ENCODE measurements around the gene IL36RN. TPM values are rescaled to one million over a fixed set of nuclear protein-coding genes. Genes with fewer than 3 reads are reported as not detected.

IL36RN gene
- total RNA-seq = 1 to 10 TPM in 2 of 3 donors, under 1 TPM in 1; 0.61 to 3.9 (median 1.6) TPM

GRCh38 chr2:113058998-113059960 is at the start of gene IL36RN:
Gene IL36RN (plus strand): TSS chr2:113059198. CDS start chr2:113059439, 241 bp downstream.
- DNase-seq (no peak), ATAC-seq (no peak)
- H3K36me3 Mint-ChIP-seq (ENCODE audit: insufficient read depth) = no peaks in the 10 kb centered on the region
- H3K4me1 Mint-ChIP-seq (ENCODE audit: low read depth) = peaks cover 4% of the 10 kb centered on the region
- H3K27me3 Mint-ChIP-seq (ENCODE audit: low read depth) = peaks cover 6% of the 10 kb centered on the region
- peaks cover 12% of the 10 kb centered on the region for H3K9me3 Mint-ChIP-seq
- H3K4me3 Mint-ChIP-seq = peak within 1 kb of the TSS; percentile 57

GRCh38 chr2:113009622-113010021 is 49.4 kb upstream of the IL36RN start:
- DNase-seq = no peak
- Mint-ChIP-seq H3K4me3 (no peak overlapping the region), H3K27me3 (ENCODE audit: low read depth) (peaks cover 1% of the 10 kb centered on the region), H3K9me3 (no peaks in the 10 kb centered on the region), H3K4me1 (ENCODE audit: low read depth) (no peaks in the 10 kb centered on the region), H3K36me3 (ENCODE audit: insufficient read depth) (no peaks in the 10 kb centered on the region)
- no peak for ATAC-seq

GRCh38 chr2:113010088-113010487 is 48.9 kb upstream of the IL36RN start:
- H3K4me3 Mint-ChIP-seq = no peak overlapping the region
- no peak for DNase-seq
- H3K36me3 Mint-ChIP-seq (ENCODE audit: insufficient read depth) = no peaks in the 10 kb centered on the region
- ATAC-seq = no peak
- H3K9me3 Mint-ChIP-seq = no peaks in the 10 kb centered on the region
- H3K27me3 Mint-ChIP-seq (ENCODE audit: low read depth) = peaks cover 1% of the 10 kb centered on the region
- no peaks in the 10 kb centered on the region for H3K4me1 Mint-ChIP-seq (ENCODE audit: low read depth)

- Mint-ChIP-seq H3K36me3 (ENCODE audit: insufficient read depth) (no peaks in the 10 kb centered on the region), H3K9me3 (no peaks in the 10 kb centered on the region), H3K4me3 (no peak overlapping the region), H3K27me3 (ENCODE audit: low read depth) (peaks cover 1% of the 10 kb centered on the region), H3K4me1 (ENCODE audit: low read depth) (peaks cover 2% of the 10 kb centered on the region)
- no peak for ATAC-seq
- DNase-seq = no peak
Observed at GRCh38 chr2:113011108-113011507, 47.9 kb upstream of the IL36RN start.

- Mint-ChIP-seq H3K4me1 (ENCODE audit: low read depth) (peaks cover 3% of the 10 kb centered on the region), H3K36me3 (ENCODE audit: insufficient read depth) (no peaks in the 10 kb centered on the region), H3K4me3 (no peak overlapping the region), H3K27me3 (ENCODE audit: low read depth) (peaks cover 10% of the 10 kb centered on the region), H3K9me3 (peaks cover 4% of the 10 kb centered on the region)
- ATAC-seq = no peak
- no peak for DNase-seq
Observed at GRCh38 chr2:113012436-113013335, 46.3 kb upstream of the IL36RN start.

- DNase-seq (no peak), ATAC-seq (no peak)
- H3K9me3 Mint-ChIP-seq = peaks cover 5% of the 10 kb centered on the region
- no peaks in the 10 kb centered on the region for H3K36me3 Mint-ChIP-seq (ENCODE audit: insufficient read depth)
- H3K27me3 Mint-ChIP-seq (ENCODE audit: low read depth) = peaks cover 12% of the 10 kb centered on the region
- H3K4me3 Mint-ChIP-seq = no peak overlapping the region
- peaks cover 3% of the 10 kb centered on the region for H3K4me1 Mint-ChIP-seq (ENCODE audit: low read depth)
Observed at GRCh38 chr2:113013336-113013661, 45.7 kb upstream of the IL36RN start.

- DNase-seq (no peak), ATAC-seq (no peak)
- peaks cover 3% of the 10 kb centered on the region for H3K4me1 Mint-ChIP-seq (ENCODE audit: low read depth)
- H3K36me3 Mint-ChIP-seq (ENCODE audit: insufficient read depth) = no peaks in the 10 kb centered on the region
- no peak overlapping the region for H3K4me3 Mint-ChIP-seq
- H3K9me3 Mint-ChIP-seq = peaks cover 12% of the 10 kb centered on the region
- peaks cover 20% of the 10 kb centered on the region for H3K27me3 Mint-ChIP-seq (ENCODE audit: low read depth)
Observed at GRCh38 chr2:113014067-113014466, 44.9 kb upstream of the IL36RN start.

- Mint-ChIP-seq H3K4me1 (ENCODE audit: low read depth) (peaks cover 5% of the 10 kb centered on the region), H3K9me3 (peaks cover 17% of the 10 kb centered on the region), H3K4me3 (no peak overlapping the region), H3K27me3 (ENCODE audit: low read depth) (peaks cover 22% of the 10 kb centered on the region), H3K36me3 (ENCODE audit: insufficient read depth) (no peaks in the 10 kb centered on the region)
- DNase-seq = no peak
- no peak for ATAC-seq
Observed at GRCh38 chr2:113015042-113015441, 44.0 kb upstream of the IL36RN start.

GRCh38 chr2:113015655-113016054 is 43.3 kb upstream of the IL36RN start:
- peaks cover 20% of the 10 kb centered on the region for H3K27me3 Mint-ChIP-seq (ENCODE audit: low read depth)
- H3K4me3 Mint-ChIP-seq = no peak overlapping the region
- H3K36me3 Mint-ChIP-seq (ENCODE audit: insufficient read depth) = no peaks in the 10 kb centered on the region
- H3K9me3 Mint-ChIP-seq = peaks cover 17% of the 10 kb centered on the region
- ATAC-seq = no peak
- H3K4me1 Mint-ChIP-seq (ENCODE audit: low read depth) = peaks cover 5% of the 10 kb centered on the region
- DNase-seq = no peak

- ATAC-seq (no peak), DNase-seq (no peak)
- H3K36me3 Mint-ChIP-seq (ENCODE audit: insufficient read depth) = no peaks in the 10 kb centered on the region
- H3K4me3 Mint-ChIP-seq = no peak overlapping the region
- peaks cover 17% of the 10 kb centered on the region for H3K9me3 Mint-ChIP-seq
- peaks cover 20% of the 10 kb centered on the region for H3K27me3 Mint-ChIP-seq (ENCODE audit: low read depth)
- peaks cover 5% of the 10 kb centered on the region for H3K4me1 Mint-ChIP-seq (ENCODE audit: low read depth)
Observed at GRCh38 chr2:113018509-113018908, 40.5 kb upstream of the IL36RN start.

- Mint-ChIP-seq H3K4me1 (ENCODE audit: low read depth) (peaks cover 1% of the 10 kb centered on the region), H3K36me3 (ENCODE audit: insufficient read depth) (no peaks in the 10 kb centered on the region), H3K9me3 (peaks cover 17% of the 10 kb centered on the region), H3K27me3 (ENCODE audit: low read depth) (peaks cover 28% of the 10 kb centered on the region), H3K4me3 (no peak overlapping the region)
- ATAC-seq = no peak
- DNase-seq = no peak
Observed at GRCh38 chr2:113021312-113021711, 37.7 kb upstream of the IL36RN start.

- Mint-ChIP-seq H3K27me3 (ENCODE audit: low read depth) (peaks cover 16% of the 10 kb centered on the region), H3K36me3 (ENCODE audit: insufficient read depth) (no peaks in the 10 kb centered on the region), H3K4me1 (ENCODE audit: low read depth) (peaks cover under 1% of the 10 kb centered on the region), H3K4me3 (no peak overlapping the region), H3K9me3 (peaks cover under 1% of the 10 kb centered on the region)
- DNase-seq = no peak
- no peak for ATAC-seq
Observed at GRCh38 chr2:113024764-113025163, 34.2 kb upstream of the IL36RN start.

- Mint-ChIP-seq H3K9me3 (no peaks in the 10 kb centered on the region), H3K4me1 (ENCODE audit: low read depth) (no peaks in the 10 kb centered on the region), H3K27me3 (ENCODE audit: low read depth) (peaks cover 15% of the 10 kb centered on the region), H3K4me3 (no peak overlapping the region), H3K36me3 (ENCODE audit: insufficient read depth) (no peaks in the 10 kb centered on the region)
- ATAC-seq (no peak), DNase-seq (no peak)
Observed at GRCh38 chr2:113025737-113026136, 33.3 kb upstream of the IL36RN start.

- no peak for ATAC-seq
- Mint-ChIP-seq H3K9me3 (no peaks in the 10 kb centered on the region), H3K27me3 (ENCODE audit: low read depth) (peaks cover 15% of the 10 kb centered on the region), H3K4me1 (ENCODE audit: low read depth) (no peaks in the 10 kb centered on the region), H3K36me3 (ENCODE audit: insufficient read depth) (no peaks in the 10 kb centered on the region), H3K4me3 (no peak overlapping the region)
- DNase-seq = no peak
Observed at GRCh38 chr2:113027691-113028090, 31.3 kb upstream of the IL36RN start.
